DOHH2 (cell line): ENCODE measurements around the gene WNT3.
A peak's percentile ranks its signal among the peaks of the same experiment; 100 is the strongest.

Source experiments
- H3F3A ChIP-seq: fragments of 200-600 bp; sonication (generic), shearing (Covaris generic); 2 replicates; pipeline ENCODE4 v1.6.0; 2016; ENCODE audit warnings: antibody characterized with exemption, mild to moderate bottlenecking; ENCODE audit not compliant: control insufficient read depth, insufficient read depth
- H3K27ac ChIP-seq: fragments of 200-600 bp; sonication (generic); 2 replicates; pipeline ENCODE4 v1.5.1; 2014; ENCODE audit warnings: low read depth, mild to moderate bottlenecking, low read length, moderate library complexity
- H3K27me3 ChIP-seq: fragments of 200-600 bp; sonication (generic); 2 replicates; pipeline ENCODE4 v1.6.1; 2014; ENCODE audit warnings: mild to moderate bottlenecking, low read length, mixed read lengths; ENCODE audit not compliant: control insufficient read depth
- H3K36me3 ChIP-seq: fragments of 200-600 bp; sonication (generic); 2 replicates; pipeline ENCODE4 v1.6.1; 2014; ENCODE audit warnings: mild to moderate bottlenecking, low read length, moderate library complexity, mixed read lengths; ENCODE audit not compliant: control insufficient read depth
- H3K4me1 ChIP-seq: fragments of 200-600 bp; sonication (generic); 2 replicates; pipeline ENCODE4 v1.6.1; 2014; ENCODE audit warnings: mild to moderate bottlenecking, low read length, mixed read lengths; ENCODE audit not compliant: control insufficient read depth
- H3K4me2 ChIP-seq: fragments of 200-600 bp; sonication (generic); 2 replicates; pipeline ENCODE4 v1.6.0; 2014; ENCODE audit warnings: mild to moderate bottlenecking, low read length, moderate library complexity
- H3K4me3 ChIP-seq: fragments of 200-600 bp; sonication (generic); 2 replicates; pipeline ENCODE4 v1.5.1; 2014; ENCODE audit warnings: mild to moderate bottlenecking, low read length, mixed read lengths
- H3K79me2 ChIP-seq: fragments of 200-600 bp; sonication (generic); 2 replicates; pipeline ENCODE4 v1.6.1; 2014; ENCODE audit warnings: mild to moderate bottlenecking, low read length, mixed read lengths; ENCODE audit not compliant: control insufficient read depth
- H3K9me2 ChIP-seq: fragments of 200-600 bp; sonication (generic); replicated peaks from 2 replicates; pipeline ENCODE4 v1.6.1; 2014; ENCODE audit warnings: mild to moderate bottlenecking, low read length, mixed read lengths; ENCODE audit not compliant: control insufficient read depth
- H3K9me3 ChIP-seq: fragments of 200-600 bp; sonication (generic); 2 replicates; pipeline ENCODE4 v1.6.1; 2014; ENCODE audit warnings: antibody characterized with exemption, low read length, mixed read lengths; ENCODE audit not compliant: control insufficient read depth, insufficient read depth
- H4K20me1 ChIP-seq: fragments of 200-600 bp; sonication (generic); 2 replicates; pipeline ENCODE4 v1.6.0; 2014; ENCODE audit warnings: low read depth, mild to moderate bottlenecking, antibody characterized with exemption, low read length, moderate library complexity; ENCODE audit not compliant: control insufficient read depth, insufficient read depth
- EZH2phosphoT487 ChIP-seq: fragments of 200-600 bp; sonication (generic); IDR thresholded peaks from 2 replicates; pipeline ENCODE4 v1.6.1; 2017; ENCODE audit warnings: borderline replicate concordance, mild to moderate bottlenecking, antibody characterized with exemption, low read length, moderate library complexity, mixed read lengths
- TF ChIP-seq, protein P1 (sequence below): fragments of 200-600 bp; sonication (generic); IDR thresholded peaks from one replicate; pipeline ENCODE4 v1.5.1; 2014; ENCODE audit warnings: antibody characterized with exemption, mild to moderate bottlenecking, low read depth, low read length; ENCODE audit not compliant: poor library complexity, severe bottlenecking

The WNT3 gene

DNA sequence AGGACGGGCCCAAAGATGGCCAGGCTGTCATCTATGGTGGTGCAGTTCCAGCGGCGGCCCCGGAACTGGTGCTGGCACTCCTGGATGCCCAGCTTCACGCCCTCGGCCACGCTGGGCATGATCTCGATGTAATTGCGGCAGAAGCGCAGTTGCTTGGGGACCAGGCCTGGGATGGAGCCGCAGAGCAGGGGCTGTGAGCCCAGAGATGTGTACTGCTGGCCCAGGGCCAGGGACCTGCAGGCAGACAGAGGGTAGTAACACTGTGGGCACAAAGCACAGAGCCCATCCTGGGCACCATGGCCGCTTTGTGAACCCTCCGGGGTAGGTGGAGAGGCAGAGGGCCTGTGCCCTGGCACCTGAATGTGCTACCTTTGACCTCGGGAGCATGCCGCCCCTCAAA lies 44.8 kb downstream of the WNT3 start:
- Histone ChIP-seq H3K9me2 (no peaks in the 10 kb centered on the region), H4K20me1 (no peaks in the 10 kb centered on the region), H3F3A (no peaks in the 10 kb centered on the region), H3K4me1 (peaks cover 17% of the 10 kb centered on the region), H3K4me2 (no peak overlapping the region), H3K4me3 (no peak overlapping the region), H3K9me3 (no peaks in the 10 kb centered on the region), H3K27me3 (peaks cover 54% of the 10 kb centered on the region), H3K27ac (no peak overlapping the region), H3K79me2 (no peaks in the 10 kb centered on the region), H3K36me3 (no peaks in the 10 kb centered on the region)
- TF ChIP-seq EZH2phosphoT487, result no peak
- TF ChIP-seq, protein P1, sequence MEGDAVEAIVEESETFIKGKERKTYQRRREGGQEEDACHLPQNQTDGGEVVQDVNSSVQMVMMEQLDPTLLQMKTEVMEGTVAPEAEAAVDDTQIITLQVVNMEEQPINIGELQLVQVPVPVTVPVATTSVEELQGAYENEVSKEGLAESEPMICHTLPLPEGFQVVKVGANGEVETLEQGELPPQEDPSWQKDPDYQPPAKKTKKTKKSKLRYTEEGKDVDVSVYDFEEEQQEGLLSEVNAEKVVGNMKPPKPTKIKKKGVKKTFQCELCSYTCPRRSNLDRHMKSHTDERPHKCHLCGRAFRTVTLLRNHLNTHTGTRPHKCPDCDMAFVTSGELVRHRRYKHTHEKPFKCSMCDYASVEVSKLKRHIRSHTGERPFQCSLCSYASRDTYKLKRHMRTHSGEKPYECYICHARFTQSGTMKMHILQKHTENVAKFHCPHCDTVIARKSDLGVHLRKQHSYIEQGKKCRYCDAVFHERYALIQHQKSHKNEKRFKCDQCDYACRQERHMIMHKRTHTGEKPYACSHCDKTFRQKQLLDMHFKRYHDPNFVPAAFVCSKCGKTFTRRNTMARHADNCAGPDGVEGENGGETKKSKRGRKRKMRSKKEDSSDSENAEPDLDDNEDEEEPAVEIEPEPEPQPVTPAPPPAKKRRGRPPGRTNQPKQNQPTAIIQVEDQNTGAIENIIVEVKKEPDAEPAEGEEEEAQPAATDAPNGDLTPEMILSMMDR, result no peak

DNA sequence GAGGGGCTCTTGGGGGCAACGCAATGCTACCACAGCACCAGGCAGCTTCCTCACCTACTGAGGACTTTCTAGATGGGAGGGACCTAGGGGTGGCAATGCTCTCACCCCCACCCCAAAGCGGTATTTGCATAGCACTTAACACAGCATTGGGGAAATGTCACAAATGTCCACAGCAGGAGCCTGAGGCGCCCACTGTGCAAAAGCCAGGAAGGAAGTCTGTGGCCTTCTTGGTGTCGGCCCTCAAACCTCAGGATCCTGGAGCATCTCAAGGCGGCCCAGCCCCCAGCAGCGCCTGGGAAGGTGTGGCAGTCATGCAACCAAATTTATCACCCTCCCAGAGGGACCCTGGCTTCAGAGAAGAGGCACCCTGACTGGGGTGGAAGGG lies 45.3 kb downstream of the WNT3 start:
- Histone ChIP-seq H3K4me3 (no peak overlapping the region), H3K27me3 (peaks cover 54% of the 10 kb centered on the region), H3K4me2 (no peak overlapping the region)

DNA sequence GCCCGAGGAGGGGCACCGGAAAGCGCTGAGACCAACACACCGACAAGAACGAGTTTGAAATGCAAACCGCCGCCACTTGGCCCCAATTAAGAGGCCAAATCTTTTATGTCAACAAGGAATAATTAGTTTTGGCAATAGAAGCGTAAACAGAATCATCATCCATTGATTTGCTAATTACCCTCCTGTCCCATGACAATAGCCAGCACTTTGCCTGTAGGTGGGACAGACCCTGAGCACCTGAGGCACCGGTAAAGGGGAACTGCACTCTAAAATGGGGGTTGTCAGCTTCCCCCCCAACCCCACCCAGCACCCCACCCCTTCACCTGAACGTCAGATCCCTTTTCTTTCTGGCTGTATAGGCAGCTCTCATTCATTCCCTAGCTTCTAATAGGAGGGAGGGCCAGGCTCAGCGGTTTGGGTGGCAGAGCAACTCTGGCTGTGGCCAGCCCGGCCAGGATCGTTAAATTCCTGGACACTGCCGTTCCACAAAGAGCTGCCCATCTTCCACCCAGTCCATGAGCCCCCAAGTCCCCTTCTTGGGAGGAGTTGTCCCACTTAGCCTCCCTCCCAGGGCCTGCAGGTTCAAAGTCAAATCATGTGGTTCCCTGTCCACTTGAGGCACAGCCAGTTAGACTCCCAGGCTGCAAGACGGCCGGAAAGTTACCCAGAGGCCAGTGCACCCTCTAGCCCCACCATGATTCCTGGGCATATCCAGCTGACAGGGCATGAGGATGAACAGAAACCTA lies 45.8 kb downstream of the WNT3 start:
- no peaks in the 10 kb centered on the region for H3K79me2 ChIP-seq
- H3K36me3 ChIP-seq, result no peaks in the 10 kb centered on the region
- H3K9me3 ChIP-seq, result no peaks in the 10 kb centered on the region
- no peaks in the 10 kb centered on the region for H4K20me1 ChIP-seq
- no peak overlapping the region for H3K27ac ChIP-seq
- no peaks in the 10 kb centered on the region for H3F3A ChIP-seq
- H3K9me2 ChIP-seq, result no peaks in the 10 kb centered on the region
- TF ChIP-seq EZH2phosphoT487, result 0 out of 2 replicates have a peak, but pooled peaks have one; percentile 12
- TF ChIP-seq, protein P1, result no peak
- peak overlapping the region; percentile 83 for H3K4me2 ChIP-seq
- peaks cover 49% of the 10 kb centered on the region for H3K27me3 ChIP-seq
- peaks cover 17% of the 10 kb centered on the region for H3K4me1 ChIP-seq
- peak overlapping the region; percentile 71 for H3K4me3 ChIP-seq

More for the DNA sequence above, 45.3 kb downstream of the WNT3 start:
- Histone ChIP-seq H4K20me1 (no peaks in the 10 kb centered on the region), H3K4me1 (peaks cover 17% of the 10 kb centered on the region), H3K79me2 (no peaks in the 10 kb centered on the region), H3F3A (no peaks in the 10 kb centered on the region), H3K36me3 (no peaks in the 10 kb centered on the region), H3K9me3 (no peaks in the 10 kb centered on the region), H3K27ac (no peak overlapping the region), H3K9me2 (no peaks in the 10 kb centered on the region)
- TF ChIP-seq, protein P1, result no peak
- TF ChIP-seq EZH2phosphoT487, result no peak
